Prostate gland (tissue), 2 donors: ENCODE results near the gene DEFB124.

Source experiments
- POLR2A ChIP-seq: fragments of 450-650 bp; IDR thresholded peaks from one replicate; pipeline ENCODE4 v1.6.1; 2016; ENCODE audit warnings: antibody characterized with exemption, mild to moderate bottlenecking
- POLR2AphosphoS5 ChIP-seq: sonication (generic); formaldehyde crosslinking; IDR thresholded peaks from one replicate; pipeline ENCODE4 v1.6.1; 2017; ENCODE audit warnings: antibody characterized with exemption
- TF ChIP-seq, protein P1 (sequence below), 4 experiments: fragments of 200-600 bp in 2 of 4; fragments of 450-650 bp in 2 of 4; sonication (generic) in 2 of 4; IDR thresholded peaks; 1 replicate in 3 of 4; 2 replicates in 1 of 4; pipeline ENCODE4 v1.5.1; 2016 to 2019; ENCODE audit warnings: antibody characterized with exemption in 4 of 4, mild to moderate bottlenecking in 2 of 4, moderate library complexity in 2 of 4

DNA sequence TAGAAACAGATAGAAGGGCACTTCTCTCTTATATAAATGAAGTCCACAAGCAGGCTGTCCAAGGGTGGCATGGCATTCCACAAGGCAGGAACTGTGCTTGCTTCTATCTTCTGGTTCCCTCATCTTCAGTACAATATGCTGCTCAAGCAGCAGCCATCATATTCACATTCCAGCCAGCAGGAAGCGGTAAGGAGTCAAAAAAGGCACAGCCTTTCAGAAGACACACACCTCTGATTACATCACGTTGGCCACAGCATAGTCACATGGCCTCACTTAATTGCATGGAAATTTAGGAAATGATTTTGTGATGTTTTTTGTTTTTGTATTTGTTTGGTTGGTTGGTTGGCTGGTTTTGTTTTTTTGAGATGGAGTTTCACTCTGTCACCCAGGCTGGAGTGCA, 19.2 kb upstream of the DEFB124 start:
- TF ChIP-seq, protein P1, sequence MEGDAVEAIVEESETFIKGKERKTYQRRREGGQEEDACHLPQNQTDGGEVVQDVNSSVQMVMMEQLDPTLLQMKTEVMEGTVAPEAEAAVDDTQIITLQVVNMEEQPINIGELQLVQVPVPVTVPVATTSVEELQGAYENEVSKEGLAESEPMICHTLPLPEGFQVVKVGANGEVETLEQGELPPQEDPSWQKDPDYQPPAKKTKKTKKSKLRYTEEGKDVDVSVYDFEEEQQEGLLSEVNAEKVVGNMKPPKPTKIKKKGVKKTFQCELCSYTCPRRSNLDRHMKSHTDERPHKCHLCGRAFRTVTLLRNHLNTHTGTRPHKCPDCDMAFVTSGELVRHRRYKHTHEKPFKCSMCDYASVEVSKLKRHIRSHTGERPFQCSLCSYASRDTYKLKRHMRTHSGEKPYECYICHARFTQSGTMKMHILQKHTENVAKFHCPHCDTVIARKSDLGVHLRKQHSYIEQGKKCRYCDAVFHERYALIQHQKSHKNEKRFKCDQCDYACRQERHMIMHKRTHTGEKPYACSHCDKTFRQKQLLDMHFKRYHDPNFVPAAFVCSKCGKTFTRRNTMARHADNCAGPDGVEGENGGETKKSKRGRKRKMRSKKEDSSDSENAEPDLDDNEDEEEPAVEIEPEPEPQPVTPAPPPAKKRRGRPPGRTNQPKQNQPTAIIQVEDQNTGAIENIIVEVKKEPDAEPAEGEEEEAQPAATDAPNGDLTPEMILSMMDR (IDR thresholded peaks at IDR 0.05) = no peak
- no peak for TF ChIP-seq POLR2A
- TF ChIP-seq POLR2AphosphoS5 = no peak
